BJ (cell line): ENCODE data around the gene TFF1. TPM values are rescaled to one million over a fixed set of nuclear protein-coding genes. Genes with fewer than 3 reads are reported as not detected.

Experiments used
- CTCF ChIA-PET: fragments of 350-600 bp; formaldehyde crosslinking; extraction: SDS; loops from one replicate; lab custom pipeline; 2021; ENCODE audit warnings: antibody characterized with exemption, inconsistent platforms; lab: Yijun Ruan, JAX
- POLR2A ChIA-PET: fragments of 300-600 bp; sonication (Branson Sonifier 250); formaldehyde crosslinking; extraction: SDS; loops from one replicate; lab custom pipeline; 2021; ENCODE audit warnings: antibody characterized with exemption; lab: Charles Lee
- DNase-seq: peaks from one replicate; pipeline ENCODE4 v3.0.0-alpha.2; 2011; ENCODE audit warnings: low read depth
- H3K27me3 ChIP-seq: 2 replicates; pipeline ENCODE4 v1.6.0; 2011; ENCODE audit warnings: low read length; ENCODE audit not compliant: control insufficient read depth, insufficient read depth
- H3K36me3 ChIP-seq: 2 replicates; pipeline ENCODE4 v1.5.1; 2011; ENCODE audit warnings: low read length; ENCODE audit not compliant: control insufficient read depth, insufficient read depth
- H3K4me3 ChIP-seq: 2 replicates; pipeline ENCODE4 v1.5.1; 2011; ENCODE audit warnings: low read depth, mild to moderate bottlenecking, control low read depth, low read length
- polyA plus RNA-seq: library from polyadenylated mRNA; depleted of rRNA; stranded (reverse); fragments of >200 nt; gene quantifications from 2 replicates; pipeline ENCODE4 v1.2.3, GENCODE V29; 2011
- TF ChIP-seq, protein P1 (sequence below): IDR thresholded peaks from 2 replicates; pipeline ENCODE4 v1.5.1; 2011; ENCODE audit warnings: low read depth, mild to moderate bottlenecking, control low read depth, inconsistent platforms, low read length, moderate library complexity; ENCODE audit not compliant: insufficient read depth

Gene TFF1
- polyA plus RNA-seq, 1 experiment = not detected

DNA sequence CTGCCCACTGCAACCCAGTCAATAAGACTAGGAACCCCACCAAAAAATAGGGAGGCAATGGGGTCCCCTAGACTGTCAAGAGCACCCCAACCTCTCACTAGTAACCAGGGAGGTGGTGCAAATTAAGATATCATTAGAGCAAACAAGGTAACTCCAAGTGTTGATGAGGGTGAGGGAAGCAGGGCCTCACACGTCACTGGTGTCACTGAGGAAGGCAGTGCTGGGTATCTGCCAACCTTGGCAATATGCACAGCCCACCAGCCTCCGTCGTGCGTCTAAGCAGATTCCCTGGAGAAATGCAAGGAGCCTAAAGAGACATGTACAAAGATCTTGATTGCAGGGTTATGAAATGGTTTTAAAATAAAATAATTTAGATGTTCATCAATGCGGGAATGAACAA, 41.1 kb upstream of the TFF1 start:
- TF ChIP-seq, protein P1, sequence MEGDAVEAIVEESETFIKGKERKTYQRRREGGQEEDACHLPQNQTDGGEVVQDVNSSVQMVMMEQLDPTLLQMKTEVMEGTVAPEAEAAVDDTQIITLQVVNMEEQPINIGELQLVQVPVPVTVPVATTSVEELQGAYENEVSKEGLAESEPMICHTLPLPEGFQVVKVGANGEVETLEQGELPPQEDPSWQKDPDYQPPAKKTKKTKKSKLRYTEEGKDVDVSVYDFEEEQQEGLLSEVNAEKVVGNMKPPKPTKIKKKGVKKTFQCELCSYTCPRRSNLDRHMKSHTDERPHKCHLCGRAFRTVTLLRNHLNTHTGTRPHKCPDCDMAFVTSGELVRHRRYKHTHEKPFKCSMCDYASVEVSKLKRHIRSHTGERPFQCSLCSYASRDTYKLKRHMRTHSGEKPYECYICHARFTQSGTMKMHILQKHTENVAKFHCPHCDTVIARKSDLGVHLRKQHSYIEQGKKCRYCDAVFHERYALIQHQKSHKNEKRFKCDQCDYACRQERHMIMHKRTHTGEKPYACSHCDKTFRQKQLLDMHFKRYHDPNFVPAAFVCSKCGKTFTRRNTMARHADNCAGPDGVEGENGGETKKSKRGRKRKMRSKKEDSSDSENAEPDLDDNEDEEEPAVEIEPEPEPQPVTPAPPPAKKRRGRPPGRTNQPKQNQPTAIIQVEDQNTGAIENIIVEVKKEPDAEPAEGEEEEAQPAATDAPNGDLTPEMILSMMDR = no peak
- ChIA-PET CTCF (no interaction called here), POLR2A (no interaction called here)
- Histone ChIP-seq H3K27me3 (no peaks in the 10 kb centered on the region), H3K4me3 (no peak overlapping the region), H3K36me3 (no peaks in the 10 kb centered on the region)
- no peak for DNase-seq

DNA sequence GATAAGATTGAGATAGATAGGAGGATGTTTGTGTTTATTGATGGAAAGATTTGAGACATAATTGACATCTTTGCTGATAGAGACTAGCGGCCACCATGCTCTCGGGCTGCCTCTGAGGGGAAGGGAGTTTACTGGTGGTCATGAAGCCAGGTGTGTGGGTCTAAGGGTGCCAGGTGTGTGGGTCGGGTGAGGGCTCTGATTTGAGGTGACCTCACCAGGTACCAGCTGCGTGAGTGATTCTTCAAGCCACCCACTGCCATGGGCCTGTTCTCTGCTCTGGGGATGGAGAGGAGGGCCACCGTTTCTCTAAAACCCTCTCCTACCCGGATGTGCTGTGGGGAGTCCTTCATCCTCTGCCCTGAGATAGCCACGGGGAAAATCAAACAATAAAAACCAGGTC, 40.5 kb upstream of the TFF1 start:
- H3K4me3 ChIP-seq = no peak overlapping the region
- ChIA-PET CTCF (no interaction called here), POLR2A (no interaction called here)
- DNase-seq = no peak
- no peaks in the 10 kb centered on the region for H3K27me3 ChIP-seq
- TF ChIP-seq, protein P1 = no peak
- no peaks in the 10 kb centered on the region for H3K36me3 ChIP-seq

DNA sequence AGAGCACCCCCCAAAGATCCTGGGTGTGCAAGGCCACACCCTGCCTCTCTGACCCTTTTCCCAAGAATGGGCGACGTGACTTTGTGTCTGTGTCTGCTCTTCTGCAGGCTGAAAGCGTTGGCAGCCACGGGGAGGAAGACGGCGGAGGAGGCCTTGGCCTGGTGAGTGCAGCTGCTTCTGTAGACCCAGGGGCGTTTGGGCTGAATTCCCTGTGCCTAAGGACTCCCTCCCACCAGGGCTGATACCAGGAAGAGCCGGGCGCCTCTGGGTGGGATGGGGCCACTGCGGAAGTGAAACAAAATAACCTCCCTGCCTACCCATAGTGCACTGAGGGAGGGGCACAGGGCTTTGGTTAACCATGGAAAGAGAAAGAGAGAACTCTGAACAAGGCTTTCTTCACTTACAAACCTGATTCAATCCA, 39.9 kb upstream of the TFF1 start:
- DNase-seq = no peak
- POLR2A ChIA-PET = no interaction called here
- TF ChIP-seq, protein P1 = no peak
- Histone ChIP-seq H3K4me3 (no peak overlapping the region), H3K36me3 (no peaks in the 10 kb centered on the region), H3K27me3 (no peaks in the 10 kb centered on the region)
- CTCF ChIA-PET = no interaction called here

DNA sequence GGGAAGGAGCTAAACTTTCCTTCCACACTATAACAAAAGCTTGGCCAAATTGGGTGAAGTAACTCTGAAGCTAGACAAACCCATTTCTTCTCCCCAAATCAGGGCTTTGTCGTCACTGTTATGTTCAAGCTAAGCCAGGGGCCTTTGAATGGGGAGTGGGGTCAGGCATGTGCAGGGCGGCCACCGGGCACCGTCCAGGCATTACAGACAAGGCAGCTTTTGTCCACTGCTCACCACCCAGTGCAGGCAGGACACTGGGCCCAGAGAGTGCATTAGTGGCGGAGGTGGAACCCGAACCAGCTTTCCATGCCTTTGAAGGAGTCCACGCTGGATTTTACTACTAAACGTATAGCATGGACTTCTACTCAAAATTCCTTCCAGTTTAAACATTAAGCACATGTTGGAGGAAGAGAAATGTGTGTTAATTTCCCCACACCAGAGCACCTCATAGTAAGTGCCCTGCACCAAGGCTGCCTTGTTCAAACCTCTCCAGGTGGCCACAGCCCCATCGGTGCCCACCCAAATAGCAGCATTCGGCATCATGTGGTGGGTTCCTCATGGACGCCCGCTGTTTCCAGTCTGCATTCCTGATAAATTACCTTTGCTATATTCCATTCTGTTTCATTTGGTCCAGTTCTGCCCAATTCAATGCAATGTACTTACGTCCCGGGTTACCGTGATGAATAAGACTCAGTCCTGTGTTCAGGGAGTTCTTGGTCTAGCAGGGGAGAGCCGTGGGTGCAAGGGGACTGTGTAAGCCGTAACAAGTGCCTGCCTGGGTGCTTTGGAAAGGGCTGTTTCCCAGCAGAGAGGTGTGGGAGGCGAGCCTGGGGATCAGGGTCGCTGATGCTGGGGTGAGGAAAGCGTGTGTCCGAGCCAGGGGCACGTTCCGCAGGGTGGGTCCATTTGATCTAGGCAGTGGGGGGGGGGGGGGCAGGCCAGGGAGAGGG, 39.0 kb upstream of the TFF1 start:
- no peaks in the 10 kb centered on the region for H3K36me3 ChIP-seq
- no peaks in the 10 kb centered on the region for H3K27me3 ChIP-seq
- TF ChIP-seq, protein P1 = no peak
- no peak overlapping the region for H3K4me3 ChIP-seq
- CTCF ChIA-PET = interaction anchor here (0.7 kb wide), 1 partner anchor 24 kb away, joined by 3 read pairs; no protein-coding TSS in a partner anchor
- POLR2A ChIA-PET = no interaction called here
- no peak for DNase-seq

DNA sequence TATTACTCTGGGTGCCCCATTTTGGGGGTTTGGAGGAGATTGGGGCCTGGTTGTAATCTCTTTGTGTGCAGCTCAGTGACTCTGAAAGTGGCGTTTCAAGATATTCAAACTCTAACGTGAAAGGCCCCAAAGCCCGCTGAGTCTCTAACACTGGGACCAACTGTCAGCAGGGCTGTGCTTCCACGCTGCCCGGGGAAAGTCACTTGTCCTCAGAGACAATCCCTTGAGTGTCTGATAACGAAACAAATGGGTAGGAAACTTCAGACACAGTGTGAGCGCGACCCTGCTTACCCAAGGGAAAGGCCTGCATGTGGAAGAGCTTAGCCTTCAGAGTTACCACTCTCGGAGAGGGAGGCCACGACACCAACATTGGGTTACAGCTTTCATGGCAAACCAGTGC, 38.2 kb upstream of the TFF1 start:
- POLR2A ChIA-PET = no interaction called here
- no peaks in the 10 kb centered on the region for H3K36me3 ChIP-seq
- TF ChIP-seq, protein P1 = no peak
- CTCF ChIA-PET = interaction anchor here (0.7 kb wide), 1 partner anchor 23 kb away, joined by 3 read pairs; no protein-coding TSS in a partner anchor
- no peak for DNase-seq
- H3K4me3 ChIP-seq = no peak overlapping the region
- H3K27me3 ChIP-seq = no peaks in the 10 kb centered on the region
